HEK293 (cell line): ENCODE results near the gene TCTN2.

Source experiments
- CTCF ChIA-PET: fragments of 350-600 bp; formaldehyde crosslinking; extraction: SDS; loops from one replicate; lab custom pipeline; 2021; ENCODE audit warnings: antibody characterized with exemption; lab: Yijun Ruan, JAX
- POLR2A ChIA-PET: fragments of 300-600 bp; formaldehyde crosslinking; extraction: SDS; loops from one replicate; lab custom pipeline; 2020; ENCODE audit warnings: antibody characterized with exemption, inconsistent platforms; lab: Yijun Ruan, JAX
- H3K27ac ChIP-seq: fragments of 200-500 bp; sonication (Bioruptor generic); 2 replicates; pipeline ENCODE4 v1.5.1; 2014; ENCODE audit warnings: low read depth, low read length, control low read depth, inconsistent platforms; ENCODE audit errors: extremely low read depth
- H3K36me3 ChIP-seq, 2 experiments: fragments of 200-500 bp in 1 of 2; sonication (Bioruptor generic) in 1 of 2; 1 replicate in 1 of 2; 2 replicates in 1 of 2; pipeline ENCODE4 v1.5.1; 2014 to 2017; ENCODE audit warnings: inconsistent platforms in 2 of 2, low read length in 2 of 2; ENCODE audit not compliant: control insufficient read depth in 2 of 2, insufficient read depth in 1 of 2
- H3K4me1 ChIP-seq: fragments of 200-500 bp; sonication (Bioruptor generic); 2 replicates; pipeline ENCODE4 v1.5.1; 2014; ENCODE audit warnings: mild to moderate bottlenecking, low read length, inconsistent platforms; ENCODE audit not compliant: control insufficient read depth, insufficient read depth
- H3K4me3 ChIP-seq: 2 replicates; pipeline ENCODE4 v1.5.1; 2011; ENCODE audit warnings: low read depth, mild to moderate bottlenecking, control low read depth, low read length, moderate library complexity
- H3K9me3 ChIP-seq: fragments of 200-500 bp; sonication (Bioruptor generic); 2 replicates; pipeline ENCODE4 v1.5.1; 2014; ENCODE audit warnings: low read depth, low read length, inconsistent platforms; ENCODE audit not compliant: control insufficient read depth, insufficient read depth
- BCL11A ChIP-seq: fragments of 450-650 bp; formaldehyde crosslinking; IDR thresholded peaks from 2 replicates; pipeline ENCODE4 v1.5.1; 2016; ENCODE audit warnings: low read depth, missing biosample characterization, missing genetic modification characterization
- HOXD13 ChIP-seq: sonication (generic); formaldehyde crosslinking; IDR thresholded peaks from 2 replicates; pipeline ENCODE4 v1.8.0; 2022; ENCODE audit warnings: missing genetic modification reagents, borderline replicate concordance
- KLF8 ChIP-seq: fragments of 450-650 bp; formaldehyde crosslinking; IDR thresholded peaks from 2 replicates; pipeline ENCODE4 v1.5.1; 2016; ENCODE audit warnings: missing biosample characterization, missing genetic modification characterization
- SP7 ChIP-seq: fragments of 450-650 bp; formaldehyde crosslinking; IDR thresholded peaks from 2 replicates; pipeline ENCODE4 v1.5.1; 2016; ENCODE audit warnings: missing biosample characterization, missing genetic modification characterization
- ZFP3 ChIP-seq: fragments of 450-650 bp; formaldehyde crosslinking; IDR thresholded peaks from 2 replicates; pipeline ENCODE4 v1.5.1; 2016; ENCODE audit warnings: low read depth, missing biosample characterization, missing genetic modification characterization
- ZFP37 ChIP-seq: fragments of 450-650 bp; formaldehyde crosslinking; IDR thresholded peaks from 2 replicates; pipeline ENCODE4 v1.5.1; 2016; ENCODE audit warnings: missing biosample characterization, missing genetic modification characterization
- ZNF10 ChIP-seq: fragments of 450-650 bp; formaldehyde crosslinking; IDR thresholded peaks from 2 replicates; pipeline ENCODE4 v1.5.1; 2017; ENCODE audit warnings: missing biosample characterization, missing genetic modification characterization
- ZNF146 ChIP-seq: fragments of 450-650 bp; formaldehyde crosslinking; IDR thresholded peaks from 2 replicates; pipeline ENCODE4 v1.5.1; 2016; ENCODE audit warnings: missing biosample characterization, missing genetic modification characterization
- ZNF175 ChIP-seq: fragments of 450-650 bp; formaldehyde crosslinking; IDR thresholded peaks from 2 replicates; pipeline ENCODE4 v1.5.1; 2016; ENCODE audit warnings: missing biosample characterization, missing genetic modification characterization
- ZNF211 ChIP-seq: fragments of 450-650 bp; formaldehyde crosslinking; IDR thresholded peaks from 2 replicates; pipeline ENCODE4 v1.5.1; 2016; ENCODE audit warnings: low read depth, missing biosample characterization, missing genetic modification characterization
- ZNF248 ChIP-seq: fragments of 450-650 bp; formaldehyde crosslinking; IDR thresholded peaks from 2 replicates; pipeline ENCODE4 v1.5.1; 2017; ENCODE audit warnings: missing biosample characterization, missing genetic modification characterization
- ZNF266 ChIP-seq: fragments of 450-650 bp; formaldehyde crosslinking; IDR thresholded peaks from 2 replicates; pipeline ENCODE4 v1.5.1; 2016; ENCODE audit warnings: missing biosample characterization, missing genetic modification characterization, low read depth
- ZNF324 ChIP-seq: fragments of 450-650 bp; formaldehyde crosslinking; IDR thresholded peaks from 2 replicates; pipeline ENCODE4 v1.5.1; 2016; ENCODE audit warnings: missing biosample characterization, missing genetic modification characterization
- ZNF585B ChIP-seq: fragments of 450-650 bp; formaldehyde crosslinking; IDR thresholded peaks from 2 replicates; pipeline ENCODE4 v1.5.1; 2016; ENCODE audit warnings: missing biosample characterization, missing genetic modification characterization
- TF ChIP-seq, protein P1 (sequence below): fragments of 450-650 bp; formaldehyde crosslinking; IDR thresholded peaks from 2 replicates; pipeline ENCODE4 v1.5.1; 2016; ENCODE audit warnings: missing biosample characterization, missing genetic modification characterization, borderline replicate concordance
- TF ChIP-seq, protein P2 (sequence below): fragments of 450-650 bp; formaldehyde crosslinking; IDR thresholded peaks from 2 replicates; pipeline ENCODE4 v1.5.1; 2016; ENCODE audit warnings: missing biosample characterization, missing genetic modification characterization

Gene TCTN2

DNA sequence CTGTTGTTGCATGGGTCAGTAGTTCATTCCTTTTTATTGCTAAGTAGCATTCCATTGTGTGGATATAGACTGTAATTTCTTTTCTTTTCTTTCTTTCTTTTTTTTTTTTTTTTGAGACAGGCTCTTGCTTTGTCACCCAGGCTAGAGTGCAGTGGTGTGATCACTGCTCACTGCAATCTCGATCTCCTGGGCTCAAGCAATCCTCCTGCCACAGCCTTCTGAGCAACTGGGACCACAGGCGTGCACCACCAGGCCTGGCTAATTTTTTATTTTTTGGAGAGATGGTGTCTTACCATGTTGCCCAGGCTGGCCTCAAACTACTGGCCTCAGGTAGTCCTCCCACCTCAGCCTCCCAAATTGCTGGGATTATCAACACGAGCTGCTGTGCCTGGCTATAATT lies 46.4 kb downstream of the TCTN2 start:
- no peak overlapping the region for H3K4me3 ChIP-seq
- H3K27ac ChIP-seq = no peak overlapping the region
- H3K9me3 ChIP-seq = no peaks in the 10 kb centered on the region
- peaks cover 3 to 12% of the 10 kb centered on the region in 2 experiments; a peak in 2 of 3 replicates for H3K36me3 ChIP-seq
- H3K4me1 ChIP-seq = peaks cover 11% of the 10 kb centered on the region
- ChIA-PET POLR2A (no interaction called here), CTCF (interaction anchor here (0.6 kb wide), 1 partner anchor 10 kb away, joined by 3 read pairs; no protein-coding TSS in a partner anchor)
- TF ChIP-seq ZNF146 (tag by site-specific recombination) (peak; percentile 32; the same call in 1 of the 2 replicates), KLF8 (tag by site-specific recombination) (no peak), ZFP37 (tag by site-specific recombination) (no peak)

DNA sequence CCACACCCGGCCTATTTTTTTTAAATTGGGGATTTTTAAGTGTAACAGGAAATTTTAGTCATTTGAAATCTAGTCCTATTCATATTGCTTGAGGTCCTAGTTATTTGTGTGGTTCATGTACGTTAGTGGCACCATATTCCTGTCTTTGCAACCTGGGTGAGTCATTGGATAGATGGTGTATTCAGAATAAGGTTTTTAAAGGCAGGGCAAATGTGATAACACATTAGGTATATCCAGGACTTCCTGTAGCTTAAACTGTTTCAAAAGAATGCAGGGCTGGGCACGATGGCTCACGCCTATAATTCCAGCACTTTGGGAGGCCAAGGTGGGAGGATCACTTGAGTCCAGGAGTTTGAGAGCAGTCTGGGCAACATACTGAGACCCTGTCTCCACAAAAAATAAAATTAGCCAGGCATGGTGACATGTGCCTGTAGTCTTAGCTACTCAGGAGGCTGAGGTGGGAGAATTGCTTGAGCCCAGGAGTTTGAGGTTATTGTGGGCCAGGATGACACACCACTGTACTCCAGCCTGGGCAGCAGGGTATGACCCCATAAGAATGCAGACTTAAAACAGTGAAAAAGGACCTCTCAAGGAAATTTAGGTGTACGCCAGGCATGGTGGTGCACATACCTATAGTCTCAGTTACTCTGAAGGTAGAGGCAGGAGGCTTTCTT lies 49.4 kb downstream of the TCTN2 start:
- ChIA-PET CTCF (no interaction called here), POLR2A (no interaction called here)
- H3K4me1 ChIP-seq = no peaks in the 10 kb centered on the region
- H3K27ac ChIP-seq = no peak overlapping the region
- TF ChIP-seq, protein P1, sequence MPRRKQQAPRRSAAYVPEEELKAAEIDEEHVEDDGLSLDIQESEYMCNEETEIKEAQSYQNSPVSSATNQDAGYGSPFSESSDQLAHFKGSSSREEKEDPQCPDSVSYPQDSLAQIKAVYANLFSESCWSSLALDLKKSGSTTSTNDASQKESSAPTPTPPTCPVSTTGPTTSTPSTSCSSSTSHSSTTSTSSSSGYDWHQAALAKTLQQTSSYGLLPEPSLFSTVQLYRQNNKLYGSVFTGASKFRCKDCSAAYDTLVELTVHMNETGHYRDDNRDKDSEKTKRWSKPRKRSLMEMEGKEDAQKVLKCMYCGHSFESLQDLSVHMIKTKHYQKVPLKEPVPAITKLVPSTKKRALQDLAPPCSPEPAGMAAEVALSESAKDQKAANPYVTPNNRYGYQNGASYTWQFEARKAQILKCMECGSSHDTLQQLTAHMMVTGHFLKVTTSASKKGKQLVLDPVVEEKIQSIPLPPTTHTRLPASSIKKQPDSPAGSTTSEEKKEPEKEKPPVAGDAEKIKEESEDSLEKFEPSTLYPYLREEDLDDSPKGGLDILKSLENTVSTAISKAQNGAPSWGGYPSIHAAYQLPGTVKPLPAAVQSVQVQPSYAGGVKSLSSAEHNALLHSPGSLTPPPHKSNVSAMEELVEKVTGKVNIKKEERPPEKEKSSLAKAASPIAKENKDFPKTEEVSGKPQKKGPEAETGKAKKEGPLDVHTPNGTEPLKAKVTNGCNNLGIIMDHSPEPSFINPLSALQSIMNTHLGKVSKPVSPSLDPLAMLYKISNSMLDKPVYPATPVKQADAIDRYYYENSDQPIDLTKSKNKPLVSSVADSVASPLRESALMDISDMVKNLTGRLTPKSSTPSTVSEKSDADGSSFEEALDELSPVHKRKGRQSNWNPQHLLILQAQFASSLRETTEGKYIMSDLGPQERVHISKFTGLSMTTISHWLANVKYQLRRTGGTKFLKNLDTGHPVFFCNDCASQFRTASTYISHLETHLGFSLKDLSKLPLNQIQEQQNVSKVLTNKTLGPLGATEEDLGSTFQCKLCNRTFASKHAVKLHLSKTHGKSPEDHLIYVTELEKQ (tag by site-specific recombination) = no peak
- TF ChIP-seq ZNF324 (no peak), ZNF266 (tag by site-specific recombination) (no peak), ZFP3 (no peak), ZNF585B (tag by site-specific recombination) (no peak)
- no peak overlapping the region for H3K4me3 ChIP-seq
- H3K9me3 ChIP-seq = no peaks in the 10 kb centered on the region
- H3K36me3 ChIP-seq = peaks cover 15 to 24% of the 10 kb centered on the region in 2 experiments

DNA sequence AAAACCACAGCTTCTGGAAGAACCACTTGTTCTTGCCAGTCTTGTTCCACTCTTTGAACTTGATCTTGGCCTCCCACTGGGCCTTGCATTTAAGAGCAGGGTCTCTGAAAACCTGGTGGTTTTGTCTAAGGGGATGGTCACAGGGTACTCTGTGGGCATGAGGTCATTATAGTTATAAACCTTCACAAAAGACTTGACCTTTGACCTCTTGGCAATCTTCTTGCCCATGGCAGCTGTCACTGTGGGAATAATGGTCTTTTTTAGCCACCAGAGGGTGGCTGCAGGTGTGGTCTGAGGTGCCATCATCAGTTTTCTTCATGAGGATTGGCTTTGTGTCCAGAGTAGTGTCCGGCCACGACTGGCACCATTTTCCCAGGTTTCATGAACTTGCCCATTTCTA lies 50.3 kb downstream of the TCTN2 start:
- CTCF ChIA-PET = no interaction called here
- H3K27ac ChIP-seq = no peak overlapping the region
- TF ChIP-seq HOXD13 (no peak), ZNF175 (tag by site-specific recombination) (no peak), ZNF211 (no peak), ZNF248 (no peak), BCL11A (tag by site-specific recombination) (no peak), SP7 (tag by site-specific recombination) (no peak)
- no peaks in the 10 kb centered on the region for H3K4me1 ChIP-seq
- H3K36me3 ChIP-seq = peaks cover 22 to 32% of the 10 kb centered on the region in 2 experiments
- POLR2A ChIA-PET = no interaction called here
- H3K9me3 ChIP-seq = no peaks in the 10 kb centered on the region
- no peak overlapping the region for H3K4me3 ChIP-seq

DNA sequence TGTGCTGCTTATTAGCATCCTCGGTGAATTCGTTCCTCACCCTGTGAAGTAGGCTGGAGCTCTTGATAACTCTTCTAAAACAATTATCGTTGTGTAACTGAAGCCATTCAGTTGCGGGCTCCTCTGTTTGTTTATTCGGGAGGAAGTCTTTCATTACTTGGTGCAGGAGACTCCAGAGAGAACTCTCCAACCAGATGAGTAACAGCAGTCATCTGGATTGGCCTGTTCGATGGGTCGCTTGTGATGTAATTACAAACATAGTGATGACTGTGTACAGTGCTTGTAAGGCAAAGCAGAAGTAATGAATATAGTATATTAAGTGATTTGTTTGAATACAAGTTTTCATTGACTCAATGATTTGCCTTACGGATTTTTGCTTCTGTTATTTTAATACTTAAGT lies 52.1 kb downstream of the TCTN2 start:
- TF ChIP-seq ZNF10 (tag by site-specific recombination) = no peak
- TF ChIP-seq, protein P2, sequence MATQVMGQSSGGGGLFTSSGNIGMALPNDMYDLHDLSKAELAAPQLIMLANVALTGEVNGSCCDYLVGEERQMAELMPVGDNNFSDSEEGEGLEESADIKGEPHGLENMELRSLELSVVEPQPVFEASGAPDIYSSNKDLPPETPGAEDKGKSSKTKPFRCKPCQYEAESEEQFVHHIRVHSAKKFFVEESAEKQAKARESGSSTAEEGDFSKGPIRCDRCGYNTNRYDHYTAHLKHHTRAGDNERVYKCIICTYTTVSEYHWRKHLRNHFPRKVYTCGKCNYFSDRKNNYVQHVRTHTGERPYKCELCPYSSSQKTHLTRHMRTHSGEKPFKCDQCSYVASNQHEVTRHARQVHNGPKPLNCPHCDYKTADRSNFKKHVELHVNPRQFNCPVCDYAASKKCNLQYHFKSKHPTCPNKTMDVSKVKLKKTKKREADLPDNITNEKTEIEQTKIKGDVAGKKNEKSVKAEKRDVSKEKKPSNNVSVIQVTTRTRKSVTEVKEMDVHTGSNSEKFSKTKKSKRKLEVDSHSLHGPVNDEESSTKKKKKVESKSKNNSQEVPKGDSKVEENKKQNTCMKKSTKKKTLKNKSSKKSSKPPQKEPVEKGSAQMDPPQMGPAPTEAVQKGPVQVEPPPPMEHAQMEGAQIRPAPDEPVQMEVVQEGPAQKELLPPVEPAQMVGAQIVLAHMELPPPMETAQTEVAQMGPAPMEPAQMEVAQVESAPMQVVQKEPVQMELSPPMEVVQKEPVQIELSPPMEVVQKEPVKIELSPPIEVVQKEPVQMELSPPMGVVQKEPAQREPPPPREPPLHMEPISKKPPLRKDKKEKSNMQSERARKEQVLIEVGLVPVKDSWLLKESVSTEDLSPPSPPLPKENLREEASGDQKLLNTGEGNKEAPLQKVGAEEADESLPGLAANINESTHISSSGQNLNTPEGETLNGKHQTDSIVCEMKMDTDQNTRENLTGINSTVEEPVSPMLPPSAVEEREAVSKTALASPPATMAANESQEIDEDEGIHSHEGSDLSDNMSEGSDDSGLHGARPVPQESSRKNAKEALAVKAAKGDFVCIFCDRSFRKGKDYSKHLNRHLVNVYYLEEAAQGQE (tag by site-specific recombination) = no peak
- no peaks in the 10 kb centered on the region for H3K4me1 ChIP-seq
- H3K4me3 ChIP-seq = no peak overlapping the region
- H3K36me3 ChIP-seq = peaks cover 32 to 48% of the 10 kb centered on the region in 2 experiments
- no peaks in the 10 kb centered on the region for H3K9me3 ChIP-seq
- CTCF ChIA-PET = interaction anchor here (0.6 kb wide), 1 partner anchor 349 kb away, joined by 3 read pairs; no protein-coding TSS in a partner anchor
- POLR2A ChIA-PET = interaction anchor here (1.2 kb wide), 1 partner anchor 11 kb away, joined by 4 read pairs; the partner anchor contains the start of gene ATP6V0A2
- H3K27ac ChIP-seq = no peak overlapping the region
